ENCODE data around the gene RAB3IL1.

DNA sequence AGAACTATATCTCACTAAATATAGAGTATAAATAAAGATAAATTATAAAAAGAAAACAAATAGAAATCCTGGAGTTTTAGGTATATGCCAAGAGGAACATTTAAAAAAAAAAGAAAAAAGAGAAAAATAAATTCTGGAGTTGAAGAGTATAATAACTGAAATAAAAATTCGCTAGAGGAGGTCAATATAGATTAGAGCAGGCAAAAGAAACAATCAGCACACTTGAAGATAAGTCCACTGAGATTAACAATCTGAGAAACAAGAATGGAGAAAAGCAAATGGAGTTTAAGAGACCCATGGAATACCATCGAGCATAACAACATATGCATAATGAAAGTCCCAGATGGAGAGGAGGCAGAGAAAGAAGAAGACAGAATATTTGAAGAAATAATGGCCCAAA is 18.5 kb upstream of the RAB3IL1 start:
- TF ChIP-seq XBP1 (CRISPR knock-in tag; IDR thresholded peaks at IDR 0.05) (no peak), NCOA2 (CRISPR knock-in tag; IDR thresholded peaks at IDR 0.05) (no peak)
